IgD-negative memory B cell (primary cell): ENCODE data around the gene MAPK8. TPM values are rescaled to one million over a fixed set of nuclear protein-coding genes. Genes with fewer than 3 reads are reported as not detected.

ENCODE experiments used
- H3K27ac Mint-ChIP-seq, 3 donors: one replicate each; pipeline ENCODE4 v1.8.0; 2020 to 2022; ENCODE audit warnings: mild to moderate bottlenecking in 3 of 3, mixed read lengths in 3 of 3, moderate library complexity in 1 of 3
- H3K27me3 Mint-ChIP-seq: one replicate; pipeline ENCODE4 v1.8.0; 2021; ENCODE audit warnings: mixed read lengths
- H3K36me3 Mint-ChIP-seq: one replicate; pipeline ENCODE4 v1.8.0; 2020; ENCODE audit warnings: mild to moderate bottlenecking, mixed read lengths
- H3K4me1 Mint-ChIP-seq, 3 donors: one replicate each; pipeline ENCODE4 v1.8.0; 2020 to 2022; ENCODE audit warnings: mixed read lengths in 3 of 3, mild to moderate bottlenecking in 1 of 3
- H3K4me3 Mint-ChIP-seq, 4 donors: one replicate each; pipeline ENCODE4 v1.8.0; 2020 to 2022; ENCODE audit warnings: mild to moderate bottlenecking in 4 of 4, mixed read lengths in 4 of 4, moderate library complexity in 3 of 4
- H3K9me3 Mint-ChIP-seq, 3 donors: one replicate each; pipeline ENCODE4 v1.8.0; 2020 to 2021; ENCODE audit warnings: mixed read lengths in 3 of 3, mild to moderate bottlenecking in 1 of 3
- polyA plus RNA-seq: library from polyadenylated mRNA; unstranded; fragments of 300-500 nt; fragmentation: Illumina TruSeq; gene quantifications from one replicate; pipeline ENCODE4 v1.2.3, GENCODE V29; 2021

MAPK8 gene
- polyA plus RNA-seq, 1 donor from 2014 or later = 9.3 TPM

GRCh38 chr10:48455055-48455391 lies 148.5 kb downstream of the MAPK8 start:
- H3K4me1 Mint-ChIP-seq = peaks cover 0 to 3% (median 0%) of the 10 kb centered on the region in 3 donors

GRCh38 chr10:48455392-48456151 lies 149.1 kb downstream of the MAPK8 start:
- no peak overlapping the region for H3K4me3 Mint-ChIP-seq
- H3K27me3 Mint-ChIP-seq = peaks cover 8% of the 10 kb centered on the region

More at GRCh38 chr10:48455055-48455391, 148.5 kb downstream of the MAPK8 start:
- Mint-ChIP-seq H3K36me3 (no peaks in the 10 kb centered on the region), H3K27me3 (peaks cover 8% of the 10 kb centered on the region), H3K4me3 (no peak overlapping the region), H3K9me3 (no peaks in the 10 kb centered on the region), H3K27ac (no peak overlapping the region)

DNA sequence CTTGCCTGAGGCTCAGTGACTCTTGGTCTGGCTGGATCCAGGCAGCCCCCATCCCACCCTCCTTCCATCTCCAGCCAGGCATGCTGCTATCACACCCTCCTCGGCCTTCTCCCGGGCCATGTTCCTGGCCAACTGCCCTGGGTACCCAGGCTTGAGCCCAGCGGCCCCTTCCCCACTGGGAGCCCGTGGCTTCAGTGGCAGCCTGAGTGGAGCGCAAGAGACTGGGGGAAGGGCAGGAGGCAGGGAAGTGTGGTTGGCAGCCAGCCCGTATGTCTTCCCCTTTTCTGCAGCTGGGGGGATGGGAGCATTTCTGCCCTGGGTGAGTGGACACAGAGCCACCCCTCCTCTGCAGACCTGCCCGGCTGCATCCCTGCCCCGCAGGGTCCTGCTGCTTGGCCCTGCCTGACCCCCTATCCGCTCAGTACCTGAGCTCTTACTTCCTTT lies 149.9 kb downstream of the MAPK8 start:
- Mint-ChIP-seq H3K9me3 (no peaks in the 10 kb centered on the region), H3K36me3 (no peaks in the 10 kb centered on the region), H3K4me3 (peak overlapping the region in 2 of 4 donors; percentile 23 to 49), H3K27me3 (peaks cover 8% of the 10 kb centered on the region), H3K4me1 (peaks cover 0 to 3% (median 0%) of the 10 kb centered on the region in 3 donors), H3K27ac (no peak overlapping the region)

More at GRCh38 chr10:48455392-48456151, 149.1 kb downstream of the MAPK8 start:
- Mint-ChIP-seq H3K4me1 (peaks cover 0 to 3% (median 0%) of the 10 kb centered on the region in 3 donors), H3K36me3 (no peaks in the 10 kb centered on the region), H3K27ac (no peak overlapping the region), H3K9me3 (no peaks in the 10 kb centered on the region)

- Mint-ChIP-seq H3K27ac (peak overlapping the region in 1 of 3 donors; percentile 31), H3K4me3 (peak overlapping the region in 1 of 4 donors; percentile 71), H3K4me1 (peaks cover 0 to 3% (median 0%) of the 10 kb centered on the region in 3 donors), H3K36me3 (no peaks in the 10 kb centered on the region), H3K27me3 (peaks cover 8% of the 10 kb centered on the region), H3K9me3 (no peaks in the 10 kb centered on the region)
These were observed 150.6 kb downstream of the MAPK8 start for GRCh38 chr10:48456808-48457761.

GRCh38 chr10:48457949-48458661 lies 151.6 kb downstream of the MAPK8 start:
- H3K27me3 Mint-ChIP-seq = peaks cover 8% of the 10 kb centered on the region
- H3K4me3 Mint-ChIP-seq = no peak overlapping the region
- peaks cover 0 to 3% (median 0%) of the 10 kb centered on the region in 3 donors for H3K4me1 Mint-ChIP-seq
- no peaks in the 10 kb centered on the region for H3K9me3 Mint-ChIP-seq
- H3K36me3 Mint-ChIP-seq = no peaks in the 10 kb centered on the region
- H3K27ac Mint-ChIP-seq = no peak overlapping the region

GRCh38 chr10:48458662-48459048 lies 152.2 kb downstream of the MAPK8 start:
- H3K4me1 Mint-ChIP-seq = peaks cover 0 to 3% (median 0%) of the 10 kb centered on the region in 3 donors
- H3K36me3 Mint-ChIP-seq = no peaks in the 10 kb centered on the region
- H3K27me3 Mint-ChIP-seq = peaks cover 8% of the 10 kb centered on the region
- H3K9me3 Mint-ChIP-seq = no peaks in the 10 kb centered on the region
- no peak overlapping the region for H3K4me3 Mint-ChIP-seq
- no peak overlapping the region for H3K27ac Mint-ChIP-seq

- H3K27ac Mint-ChIP-seq = no peak overlapping the region
- H3K4me3 Mint-ChIP-seq = no peak overlapping the region
- peaks cover 6% of the 10 kb centered on the region for H3K27me3 Mint-ChIP-seq
- peaks cover 0 to 3% (median 0%) of the 10 kb centered on the region in 3 donors for H3K4me1 Mint-ChIP-seq
- H3K36me3 Mint-ChIP-seq = no peaks in the 10 kb centered on the region
- no peaks in the 10 kb centered on the region for H3K9me3 Mint-ChIP-seq
These were observed 153.0 kb downstream of the MAPK8 start for GRCh38 chr10:48459270-48460150.

GRCh38 chr10:48460182-48460581 lies 153.7 kb downstream of the MAPK8 start:
- peaks cover 6% of the 10 kb centered on the region for H3K27me3 Mint-ChIP-seq
- H3K9me3 Mint-ChIP-seq = no peaks in the 10 kb centered on the region
- H3K27ac Mint-ChIP-seq = no peak overlapping the region
- H3K4me1 Mint-ChIP-seq = peaks cover 0 to 3% (median 0%) of the 10 kb centered on the region in 3 donors
- H3K36me3 Mint-ChIP-seq = no peaks in the 10 kb centered on the region
- H3K4me3 Mint-ChIP-seq = no peak overlapping the region

DNA sequence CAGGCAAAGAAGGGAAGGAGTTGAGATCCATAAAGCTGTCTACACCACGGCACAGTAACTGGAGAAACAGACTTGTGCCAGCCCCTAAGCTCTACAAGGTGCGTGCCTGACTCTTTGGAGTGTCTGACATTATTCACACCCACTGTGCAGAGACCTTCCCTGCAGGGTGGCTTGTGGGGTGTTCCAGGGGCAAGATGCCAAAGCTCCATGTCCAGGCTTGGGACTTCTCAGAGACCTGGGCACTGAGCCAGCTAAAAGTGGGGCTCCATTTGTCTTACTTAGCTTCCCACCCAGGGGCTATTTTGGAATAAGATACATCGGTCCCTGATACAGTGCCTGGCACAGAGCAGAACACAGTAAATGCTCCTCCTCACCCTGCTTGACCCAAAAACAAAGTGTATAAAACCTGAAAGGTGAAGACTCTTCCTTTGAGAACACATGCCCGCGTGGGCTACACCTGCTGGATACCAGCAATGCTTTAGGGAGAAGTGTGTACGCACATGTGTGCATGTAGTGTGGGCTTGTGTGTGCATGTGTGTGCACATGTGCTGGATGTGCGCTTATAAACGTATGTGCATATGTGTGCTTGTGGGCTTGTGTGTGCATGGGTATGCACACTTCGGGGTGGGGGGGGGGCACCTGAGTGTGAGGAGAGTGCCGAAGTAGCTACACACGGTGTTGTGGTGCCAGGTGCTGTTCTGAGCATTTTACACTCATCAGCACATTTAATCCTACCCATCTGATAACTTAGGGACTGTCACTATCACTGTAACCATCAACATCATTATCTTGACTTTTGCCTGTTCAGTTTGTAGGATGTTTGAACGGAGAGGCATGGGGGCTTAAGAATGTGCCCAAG lies 155.4 kb downstream of the MAPK8 start:
- no peaks in the 10 kb centered on the region for H3K27me3 Mint-ChIP-seq

DNA sequence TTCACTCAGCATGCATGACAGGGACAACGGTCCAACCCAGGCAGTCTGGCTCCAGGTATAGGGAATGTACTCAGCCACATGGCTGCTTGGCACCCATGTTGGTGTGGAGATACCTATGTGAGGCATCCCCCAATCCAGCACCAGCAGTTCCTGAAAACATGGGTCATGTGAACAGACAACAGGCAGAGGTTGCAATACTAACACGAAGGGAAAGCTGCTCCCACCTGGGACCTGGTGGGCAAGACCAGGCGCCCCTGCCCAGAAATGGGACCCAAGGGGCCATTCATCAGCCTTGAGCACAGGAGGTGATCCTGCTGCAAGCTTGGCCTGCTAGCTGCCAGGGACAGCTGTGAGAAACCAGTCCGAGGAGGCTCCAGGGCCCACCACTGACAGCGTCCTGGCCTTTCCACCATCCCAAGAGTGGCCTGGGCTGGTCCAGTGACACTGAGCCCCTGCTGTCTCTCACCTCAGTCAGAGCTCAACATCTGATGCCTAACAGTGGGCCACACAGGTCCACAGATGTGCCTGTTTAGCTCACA lies 156.1 kb downstream of the MAPK8 start:
- H3K9me3 Mint-ChIP-seq = no peaks in the 10 kb centered on the region
- H3K27ac Mint-ChIP-seq = no peak overlapping the region
- H3K27me3 Mint-ChIP-seq = no peaks in the 10 kb centered on the region
- no peaks in the 10 kb centered on the region for H3K36me3 Mint-ChIP-seq
- H3K4me3 Mint-ChIP-seq = no peak overlapping the region
- no peaks in the 10 kb centered on the region for H3K4me1 Mint-ChIP-seq

More for the DNA sequence above, 155.4 kb downstream of the MAPK8 start:
- Mint-ChIP-seq H3K9me3 (no peaks in the 10 kb centered on the region), H3K27ac (no peak overlapping the region), H3K4me3 (no peak overlapping the region), H3K4me1 (peaks cover 0 to 3% (median 0%) of the 10 kb centered on the region in 3 donors), H3K36me3 (no peaks in the 10 kb centered on the region)

DNA sequence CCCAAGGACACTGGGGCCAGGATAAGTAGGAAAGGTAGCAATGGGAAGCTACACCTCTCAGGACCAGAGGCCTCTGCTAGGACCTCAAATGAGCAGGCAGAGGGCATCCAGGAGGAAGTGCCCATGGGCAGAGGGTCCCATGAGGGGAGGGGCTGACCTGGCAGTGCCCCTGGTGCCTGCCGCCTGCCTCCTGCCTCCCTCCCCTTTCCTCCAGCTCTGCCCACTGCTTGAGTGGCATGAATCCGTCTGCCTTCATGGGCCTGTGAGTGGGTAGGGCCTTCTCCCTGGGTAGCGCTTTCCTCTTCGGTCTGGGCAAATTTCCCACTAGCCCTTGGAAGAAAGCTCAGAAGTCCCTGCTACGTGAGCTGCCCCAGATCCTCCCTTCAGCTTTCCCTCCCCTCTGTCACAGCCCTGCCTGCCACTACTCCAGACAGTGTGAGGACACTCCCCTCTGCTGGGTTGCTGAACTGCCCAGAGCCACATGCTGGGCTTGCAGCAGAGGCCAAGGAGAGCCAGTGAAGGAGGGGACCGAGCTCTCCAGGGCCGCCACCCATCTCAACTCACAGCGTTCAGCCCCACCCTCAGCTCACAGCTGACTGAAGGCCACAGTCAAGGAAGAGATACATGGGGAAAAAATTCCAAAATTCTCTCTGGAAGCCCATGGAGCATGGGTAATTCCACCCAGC lies 157.0 kb downstream of the MAPK8 start:
- no peaks in the 10 kb centered on the region for H3K9me3 Mint-ChIP-seq
- no peak overlapping the region for H3K4me3 Mint-ChIP-seq
- H3K36me3 Mint-ChIP-seq = no peaks in the 10 kb centered on the region
- H3K27ac Mint-ChIP-seq = no peak overlapping the region
- no peaks in the 10 kb centered on the region for H3K4me1 Mint-ChIP-seq
- H3K27me3 Mint-ChIP-seq = no peaks in the 10 kb centered on the region

GRCh38 chr10:48464121-48464870 lies 157.8 kb downstream of the MAPK8 start:
- Mint-ChIP-seq H3K4me3 (no peak overlapping the region), H3K4me1 (no peaks in the 10 kb centered on the region), H3K9me3 (no peaks in the 10 kb centered on the region), H3K27ac (no peak overlapping the region), H3K27me3 (no peaks in the 10 kb centered on the region), H3K36me3 (no peaks in the 10 kb centered on the region)
